ENCODE data around the gene SH3GL3.

Gene SH3GL3

DNA sequence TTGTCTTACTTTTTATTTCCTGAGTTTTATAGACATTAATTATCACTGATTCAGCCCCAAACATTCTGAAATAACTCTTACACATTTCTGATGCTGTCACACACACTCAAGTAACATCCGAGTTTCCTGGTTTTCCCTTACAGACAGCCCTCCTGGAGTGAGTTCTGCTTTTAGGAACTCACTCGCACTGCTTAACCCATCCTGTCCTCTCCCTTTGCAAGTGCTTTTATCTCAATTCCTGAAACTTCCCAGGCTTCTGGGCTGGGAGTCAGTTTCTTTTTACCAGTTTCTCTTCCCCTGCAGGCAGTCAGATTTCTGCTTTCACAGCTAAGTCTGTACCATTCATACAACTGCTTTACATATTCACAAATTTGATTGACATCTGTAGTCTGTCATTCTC is 15.6 kb upstream of the SH3GL3 start:
- no peaks in the 10 kb centered on the region for H3K36me3 ChIP-seq (ENCODE audit: low read length)
- no peak overlapping the region for H3K4me2 ChIP-seq (ENCODE audit: low read depth, low read length, poor library complexity, severe bottlenecking)
- no peaks in the 10 kb centered on the region for H3K79me2 ChIP-seq (ENCODE audit: insufficient read depth, low read length)
- H3K27me3 ChIP-seq (ENCODE audit: low read length): no peaks in the 10 kb centered on the region; the same call in 1 of the 2 replicates
- no peak overlapping the region for H3K27ac ChIP-seq (ENCODE audit: low read depth, low read length)
- H2AFZ ChIP-seq (ENCODE audit: low read depth, low read length, severe bottlenecking): no peak overlapping the region
- no peaks in the 10 kb centered on the region for H4K20me1 ChIP-seq (ENCODE audit: low read depth, low read length)
- no peak for TF ChIP-seq CTCF (IDR thresholded peaks at IDR 0.05; ENCODE audit: insufficient read depth, low read length, poor library complexity, severe bottlenecking)
- no peak for TF ChIP-seq EZH2phosphoT487 (conservative IDR thresholded peaks at IDR 0.05; ENCODE audit: low read length)
- H3K4me3 ChIP-seq (ENCODE audit: insufficient read depth, low read length, poor library complexity, severe bottlenecking): no peak overlapping the region
- no peaks in the 10 kb centered on the region for H3K9me3 ChIP-seq (ENCODE audit: insufficient read depth, low read length)
- H3K9ac ChIP-seq (ENCODE audit: low read length): no peak overlapping the region
- no peaks in the 10 kb centered on the region for H3K9me2 ChIP-seq (replicated peaks; ENCODE audit: insufficient read depth, low read length)
- no peaks in the 10 kb centered on the region for H3F3A ChIP-seq (ENCODE audit: insufficient read depth)

DNA sequence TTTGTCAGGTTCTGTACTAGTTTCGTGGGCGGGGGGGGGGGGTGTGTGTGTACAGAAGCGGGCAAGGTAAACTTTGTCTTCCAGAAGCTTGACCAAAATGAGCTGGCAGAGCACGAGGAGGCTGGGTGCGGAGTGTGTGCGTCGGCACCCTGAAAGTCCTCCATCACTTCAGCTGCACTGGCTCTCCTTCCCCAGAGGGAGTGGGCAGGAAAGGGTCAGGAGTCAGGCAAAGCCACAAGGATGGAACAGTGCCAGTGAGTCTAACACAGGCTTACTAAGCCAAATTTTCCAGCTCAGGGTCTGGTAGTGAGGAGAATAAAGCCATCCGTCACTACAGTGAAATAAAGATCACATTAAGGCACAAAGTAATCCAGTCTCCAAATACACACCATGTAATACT is 11.9 kb upstream of the SH3GL3 start:
- no peaks in the 10 kb centered on the region for H3K36me3 ChIP-seq (ENCODE audit: low read length)
- TF ChIP-seq EZH2phosphoT487 (conservative IDR thresholded peaks at IDR 0.05; ENCODE audit: low read length) (no peak), CTCF (IDR thresholded peaks at IDR 0.05; ENCODE audit: insufficient read depth, low read length, poor library complexity, severe bottlenecking) (no peak)
- no peak overlapping the region for H3K9ac ChIP-seq (ENCODE audit: low read length)
- no peaks in the 10 kb centered on the region for H3K9me2 ChIP-seq (replicated peaks; ENCODE audit: insufficient read depth, low read length)
- no peak overlapping the region for H3K4me3 ChIP-seq (ENCODE audit: insufficient read depth, low read length, poor library complexity, severe bottlenecking)
- H3K4me2 ChIP-seq (ENCODE audit: low read depth, low read length, poor library complexity, severe bottlenecking): no peak overlapping the region
- no peaks in the 10 kb centered on the region for H3F3A ChIP-seq (ENCODE audit: insufficient read depth)
- H4K20me1 ChIP-seq (ENCODE audit: low read depth, low read length): no peaks in the 10 kb centered on the region
- no peak overlapping the region for H3K27ac ChIP-seq (ENCODE audit: low read depth, low read length)
- H3K79me2 ChIP-seq (ENCODE audit: insufficient read depth, low read length): no peaks in the 10 kb centered on the region
- H3K9me3 ChIP-seq (ENCODE audit: insufficient read depth, low read length): no peaks in the 10 kb centered on the region
- no peak overlapping the region for H2AFZ ChIP-seq (ENCODE audit: low read depth, low read length, severe bottlenecking)
- no peaks in the 10 kb centered on the region; the same call in 1 of the 2 replicates for H3K27me3 ChIP-seq (ENCODE audit: low read length)

DNA sequence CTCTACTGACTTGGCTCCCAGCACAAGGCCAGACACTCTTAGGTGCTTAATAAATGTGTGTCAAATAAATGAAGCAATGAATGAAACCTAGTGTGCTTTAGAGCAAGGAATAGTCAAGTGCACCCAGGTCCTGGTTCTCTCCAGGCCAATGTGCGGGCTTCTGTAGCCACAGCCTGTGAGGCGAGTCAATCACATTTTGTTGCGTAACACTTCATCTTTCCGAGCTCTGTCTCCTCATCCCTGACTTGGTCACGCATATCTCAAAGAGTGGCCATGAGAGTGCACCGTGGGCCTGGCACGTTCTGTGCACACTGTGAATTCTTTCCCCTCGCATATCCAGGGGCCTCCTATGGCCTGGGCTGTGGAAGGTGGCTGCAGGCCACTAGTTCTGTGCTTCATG is 11.4 kb upstream of the SH3GL3 start:
- Histone ChIP-seq H3K79me2 (ENCODE audit: insufficient read depth, low read length) (no peaks in the 10 kb centered on the region), H3K36me3 (ENCODE audit: low read length) (no peaks in the 10 kb centered on the region), H3K9ac (ENCODE audit: low read length) (no peak overlapping the region), H3K4me2 (ENCODE audit: low read depth, low read length, poor library complexity, severe bottlenecking) (no peak overlapping the region), H3K27me3 (ENCODE audit: low read length) (no peaks in the 10 kb centered on the region; the same call in 1 of the 2 replicates), H3K9me3 (ENCODE audit: insufficient read depth, low read length) (no peaks in the 10 kb centered on the region), H3K27ac (ENCODE audit: low read depth, low read length) (no peak overlapping the region), H3K4me3 (ENCODE audit: insufficient read depth, low read length, poor library complexity, severe bottlenecking) (no peak overlapping the region), H4K20me1 (ENCODE audit: low read depth, low read length) (no peaks in the 10 kb centered on the region), H3F3A (ENCODE audit: insufficient read depth) (no peaks in the 10 kb centered on the region), H3K9me2 (replicated peaks; ENCODE audit: insufficient read depth, low read length) (no peaks in the 10 kb centered on the region), H2AFZ (ENCODE audit: low read depth, low read length, severe bottlenecking) (no peak overlapping the region)
- TF ChIP-seq EZH2phosphoT487 (conservative IDR thresholded peaks at IDR 0.05; ENCODE audit: low read length): no peak
- no peak for TF ChIP-seq CTCF (IDR thresholded peaks at IDR 0.05; ENCODE audit: insufficient read depth, low read length, poor library complexity, severe bottlenecking)

Measured in SU-DHL-6 (cell line).